GM12878 (cell line): Measurements from ENCODE around the gene PASK. TPM values are rescaled to one million over a fixed set of nuclear protein-coding genes. Genes with fewer than 3 reads are reported as not detected.

Experiments
- BRCA1 ChIP-seq: IDR thresholded peaks from 2 replicates; pipeline ENCODE4 v1.6.1; 2011; ENCODE audit warnings: low read depth, low read length, improper control_type of control experiment
- CHD2 ChIP-seq: IDR thresholded peaks from 2 replicates; pipeline ENCODE4 v1.6.1; 2011; ENCODE audit warnings: low read depth, low read length, improper control_type of control experiment, borderline replicate concordance
- E2F8 ChIP-seq: fragments of 450-650 bp; IDR thresholded peaks from 2 replicates; pipeline ENCODE4 v1.6.1; 2018; ENCODE audit warnings: mild to moderate bottlenecking, low read depth, moderate library complexity; ENCODE audit not compliant: partially characterized antibody
- HSF1 ChIP-seq: fragments of 150-350 bp; IDR thresholded peaks from 2 replicates; pipeline ENCODE4 v1.6.1; 2014; ENCODE audit warnings: mild to moderate bottlenecking, low read depth, low read length
- MTA3 ChIP-seq: IDR thresholded peaks from 2 replicates; pipeline ENCODE4 v1.6.1; 2012; ENCODE audit warnings: low read length, inconsistent platforms, borderline replicate concordance
- NR2C2 ChIP-seq: IDR thresholded peaks from 2 replicates; pipeline ENCODE4 v1.6.1; 2011; ENCODE audit warnings: borderline replicate concordance, low read depth; ENCODE audit not compliant: control insufficient read depth, insufficient read length
- NR2F1 ChIP-seq: fragments of 450-650 bp; conservative IDR thresholded peaks from 2 replicates; pipeline ENCODE4 v1.6.1; 2017; ENCODE audit warnings: mild to moderate bottlenecking
- PKNOX1 ChIP-seq: fragments of 450-650 bp; IDR thresholded peaks from 2 replicates; pipeline ENCODE4 v1.6.1; 2016; ENCODE audit warnings: mild to moderate bottlenecking
- POLR2AphosphoS5 ChIP-seq: IDR thresholded peaks from 2 replicates; pipeline ENCODE4 v1.6.1; 2011; ENCODE audit warnings: mild to moderate bottlenecking, low read length, inconsistent platforms
- RBBP5 ChIP-seq: fragments of 200-600 bp; sonication (generic); conservative IDR thresholded peaks from 2 replicates; pipeline ENCODE4 v1.6.1; 2016
- RELA ChIP-seq: fragments of 450-650 bp; IDR thresholded peaks from 2 replicates; pipeline ENCODE4 v1.8.0; 2014; ENCODE audit warnings: borderline replicate concordance; ENCODE audit not compliant: partially characterized antibody
- RUNX3 ChIP-seq: IDR thresholded peaks from 2 replicates; pipeline ENCODE4 v1.6.1; 2012; ENCODE audit warnings: low read length, inconsistent platforms
- STAT1 ChIP-seq: fragments of 450-650 bp; conservative IDR thresholded peaks from 2 replicates; pipeline ENCODE4 v1.6.1; 2014; ENCODE audit warnings: antibody characterized with exemption, mild to moderate bottlenecking
- TARDBP ChIP-seq: IDR thresholded peaks from 2 replicates; pipeline ENCODE4 v1.6.1; 2016; ENCODE audit warnings: borderline replicate concordance
- WRNIP1 ChIP-seq: IDR thresholded peaks from 2 replicates; pipeline ENCODE4 v1.6.1; 2011; ENCODE audit warnings: low read depth, low read length, improper control_type of control experiment, borderline replicate concordance
- ZBTB4 ChIP-seq: fragments of 450-650 bp; formaldehyde crosslinking; IDR thresholded peaks from 2 replicates; pipeline ENCODE4 v1.4.0; 2022; ENCODE audit warnings: mild to moderate bottlenecking, moderate library complexity
- ZNF217 ChIP-seq: fragments of 450-650 bp; IDR thresholded peaks from 2 replicates; pipeline ENCODE4 v1.6.1; 2017; ENCODE audit warnings: antibody characterized with exemption, mild to moderate bottlenecking
- polyA plus RNA-seq, 11 experiments: library from polyadenylated mRNA; depleted of rRNA in 4 of 11; unstranded in 6 of 11; stranded (reverse) in 5 of 11; fragments of >200 nt; fragmentation: Nextera tagmentation in 4 of 11; fragmentation: Illumina TruSeq in 1 of 11; extraction: Ambion mirVana in 4 of 11; extraction: Trizol in 1 of 11; gene quantifications; 1 replicate in 1 of 11; 2 replicates in 10 of 11; pipeline versions ENCODE4 v1.2.1 to v1.2.3, GENCODE V29; 2011 to 2016; ENCODE audit warnings: inconsistent platforms in 2 of 11, missing spikeins in 2 of 11, low read depth in 1 of 11
- total RNA-seq, 4 experiments: library from RNA; depleted of rRNA in 3 of 4; stranded (reverse); fragments of >200 nt in 3 of 4; fragmentation: Illumina TruSeq in 1 of 4; extraction: Trizol in 1 of 4; gene quantifications; 2 replicates each; pipeline versions ENCODE4 v1.2.1 to v1.2.3, GENCODE V29; 2013 to 2021

Gene PASK
- total and polyA plus RNA-seq, 10 of the 15 experiments (the other 5 are each of a cell fraction or from before 2014, with no cell fraction given), result 9.6 to 62.2 (median 28.5) TPM

GRCh38 chr2:241087420-241088268 lies 61.6 kb downstream of the PASK start (continued):
- TF ChIP-seq STAT1 (no peak), BRCA1 (no peak), RELA (peak; percentile 40), POLR2AphosphoS5 (peak; percentile 60; the same call in 1 of the 2 replicates), ZNF217 (no peak), HSF1 (no peak), RUNX3 (peak; percentile 54; the same call in 1 of the 2 replicates), RBBP5 (no peak), TARDBP (no peak), CHD2 (peak; percentile 71), ZBTB4 (no peak), E2F8 (no peak), NR2C2 (no peak), PKNOX1 (no peak; the same call in 1 of the 2 replicates), NR2F1 (no peak; the same call in 1 of the 2 replicates), MTA3 (no peak), WRNIP1 (no peak)
